ENCODE measurements around the gene LEF1. TPM values are rescaled to one million over a fixed set of nuclear protein-coding genes. Genes with fewer than 3 reads are reported as not detected.

The LEF1 gene
- total and polyA plus RNA-seq, 2 of the 8 experiments (the other 6 are each of a cell fraction or from before 2014, with no cell fraction given): 2.6 to 5.2 TPM

DNA sequence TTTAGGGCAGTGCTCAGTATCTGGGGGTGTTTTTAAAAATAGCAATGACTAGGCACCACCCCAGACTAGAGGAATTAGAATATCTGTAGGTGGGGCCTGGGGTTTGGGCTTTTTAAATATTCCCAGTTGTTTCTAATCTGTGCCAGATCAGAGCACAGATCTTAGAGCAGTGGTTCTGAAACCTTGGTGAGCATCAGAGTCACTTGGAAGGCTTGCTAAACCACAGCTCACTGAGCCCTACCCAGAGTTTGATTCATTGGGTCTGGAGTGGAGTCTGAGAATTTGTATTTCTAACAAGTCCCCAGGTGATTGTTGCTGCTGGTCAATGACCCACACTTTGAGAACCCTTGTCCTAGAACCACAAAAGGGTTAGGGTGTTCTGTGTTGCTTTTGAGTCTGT is 162.4 kb downstream of the LEF1 start:
- no peak overlapping the region for H2BK12ac ChIP-seq (ENCODE audit: low read depth, low read length)
- H3K14ac ChIP-seq (ENCODE audit: insufficient read length): no peak overlapping the region
- no peak overlapping the region for H4K5ac ChIP-seq (ENCODE audit: insufficient read length, low read depth, low read length)
- no peak overlapping the region for H3K4me3 ChIP-seq (ENCODE audit: extremely low read depth in 1 of 4, insufficient read depth in 2 of 4, low read depth in 3 of 4, low read length in 4 of 4)
- CTCF ChIA-PET (ENCODE audit: partially characterized antibody): interaction anchor here (2.0 kb wide), 1 partner anchor 13 kb away, joined by 11 read pairs; no protein-coding TSS in a partner anchor
- no peak overlapping the region for H2BK20ac ChIP-seq (ENCODE audit: low read length)
- H2AFZ ChIP-seq (ENCODE audit: low read length): no peak overlapping the region
- H3K23me2 ChIP-seq (ENCODE audit: low read depth, low read length): no peaks in the 10 kb centered on the region
- H3K18ac ChIP-seq (ENCODE audit: extremely low read depth, low read length): no peak overlapping the region
- no peak overlapping the region for H2BK5ac ChIP-seq (ENCODE audit: low read depth, low read length)
- H4K20me1 ChIP-seq (replicated peaks in 1 of 2; ENCODE audit: control insufficient read depth in 1 of 2, insufficient read depth in 2 of 2, low read length in 2 of 2): no peaks in the 10 kb centered on the region
- FAIRE-seq: no peak
- H2BK120ac ChIP-seq (replicated peaks; ENCODE audit: low read depth, low read length): no peak overlapping the region
- no peak overlapping the region for H3K4ac ChIP-seq (replicated peaks; ENCODE audit: insufficient read length, low read depth, low read length)
- peaks cover 0 to 14% of the 10 kb centered on the region in 2 experiments; a peak in 2 of 4 replicates for H3K79me2 ChIP-seq (ENCODE audit: control insufficient read depth in 1 of 2, insufficient read depth in 2 of 2, low read length in 2 of 2)
- no peak overlapping the region for H4K8ac ChIP-seq (ENCODE audit: extremely low read depth, insufficient read depth, low read length)
- POLR2A ChIA-PET (ENCODE audit: partially characterized antibody): no interaction called here
- DNase-seq (ENCODE audit: low read depth in 1 of 2, low spot score in 2 of 2): no peak
- peaks cover 4 to 7% of the 10 kb centered on the region in 2 experiments; a peak in 1 of 4 replicates for H3K9me3 ChIP-seq (ENCODE audit: insufficient read depth in 2 of 2, low read depth in 1 of 2, low read length in 1 of 2)
- H3K4me2 ChIP-seq (ENCODE audit: insufficient read depth in 1 of 2, low read depth in 2 of 2, low read length in 2 of 2): no peak overlapping the region
- H3K4me1 ChIP-seq (replicated peaks in 1 of 4; ENCODE audit: control insufficient read depth in 3 of 4, insufficient read depth in 4 of 4, low read length in 3 of 4): peaks cover 0 to 11% (median 2%) of the 10 kb centered on the region in 4 experiments; a peak in 2 of 7 replicates
- H4K91ac ChIP-seq (replicated peaks; ENCODE audit: insufficient read length, low read length): no peak overlapping the region
- peaks cover 3% of the 10 kb centered on the region; the same call in 1 of the 2 replicates for H3K79me1 ChIP-seq (ENCODE audit: low read depth, low read length)
- H3K23ac ChIP-seq (ENCODE audit: insufficient read length): no peak overlapping the region
- H3K27ac ChIP-seq (ENCODE audit: low read depth, low read length): no peak overlapping the region
- H3K36me3 ChIP-seq (ENCODE audit: control insufficient read depth in 2 of 4, insufficient read depth in 4 of 4, low read length in 3 of 4): peaks cover 0 to 13% (median 6%) of the 10 kb centered on the region in 4 experiments; a peak in 4 of 8 replicates
- no peak overlapping the region for H3K9ac ChIP-seq (replicated peaks in 1 of 4; ENCODE audit: extremely low read depth in 1 of 4, low read depth in 3 of 4, low read length in 3 of 4)
- no peak overlapping the region for H2BK15ac ChIP-seq (ENCODE audit: low read length)
- no peak overlapping the region for H3K56ac ChIP-seq (replicated peaks; ENCODE audit: insufficient read length, low read depth, low read length)
- H2AK5ac ChIP-seq (ENCODE audit: low read depth, low read length): no peak overlapping the region
- H3K27me3 ChIP-seq (replicated peaks in 1 of 4; ENCODE audit: control insufficient read depth in 3 of 4, extremely low read depth in 1 of 4, insufficient read depth in 3 of 4, low read length in 3 of 4): no peaks in the 10 kb centered on the region
- TF ChIP-seq TEAD4 (IDR thresholded peaks at IDR 0.05; ENCODE audit: low read depth, low read length) (no peak), TBP (IDR thresholded peaks at IDR 0.05; ENCODE audit: low read depth, low read length) (no peak), ASH2L (IDR thresholded peaks at IDR 0.05; ENCODE audit: low read length) (no peak), SP4 (IDR thresholded peaks at IDR 0.05; ENCODE audit: low read length) (no peak), RNF2 (IDR thresholded peaks at IDR 0.05; ENCODE audit: borderline replicate concordance, low read depth, low read length, missing control alignments, poor library complexity, severe bottlenecking) (no peak), RBBP5 (IDR thresholded peaks at IDR 0.05; ENCODE audit: borderline replicate concordance, low read depth, low read length) (no peak), PHF8 (conservative IDR thresholded peaks at IDR 0.05; ENCODE audit: low read depth, low read length) (no peak), BRCA1 (IDR thresholded peaks at IDR 0.05; ENCODE audit: low read depth, low read length) (no peak), KDM4A (IDR thresholded peaks at IDR 0.05; ENCODE audit: low read depth, low read length, severe bottlenecking) (no peak), GTF2F1 (IDR thresholded peaks at IDR 0.05; ENCODE audit: borderline replicate concordance, low read depth, low read length) (no peak), EGR1 (IDR thresholded peaks at IDR 0.05; ENCODE audit: borderline replicate concordance, low read depth, low read length) (no peak), CHD2 (IDR thresholded peaks at IDR 0.05; ENCODE audit: low read length) (no peak), JUN (IDR thresholded peaks at IDR 0.05; ENCODE audit: low read depth, low read length) (no peak), KDM5A (IDR thresholded peaks at IDR 0.05; ENCODE audit: low read length) (no peak), TAF1 (IDR thresholded peaks at IDR 0.05; ENCODE audit: low read depth, low read length) (no peak)

Data from H1 (cell line).